Activated naive CD4-positive, alpha-beta T cell treated with anti-CD3 and anti-CD28 coated beads, Interleukin-2, amount 10 ng/mL, durations not matched to agents 7 days and 5 days (primary cell): ENCODE measurements around the gene CNOT6L.
"Not testable (repeated sequence)": the region's sequence is repeated elsewhere in the genome, so short reads cannot be mapped to it uniquely, and the experiment has no call there.

Experiments
- CTCF ChIA-PET: fragments of 350-600 bp; sonication (Branson Sonifier 250); formaldehyde crosslinking; loops from one replicate; lab custom pipeline; 2021; ENCODE audit warnings: antibody characterized with exemption; lab: Charles Lee
- DNase-seq: peaks from one replicate; pipeline ENCODE4 v3.0.0-alpha.2; 2020
- H3K27ac Mint-ChIP-seq: one replicate; pipeline ENCODE4 v1.8.0; 2021; ENCODE audit warnings: mild to moderate bottlenecking, moderate library complexity, mixed read lengths
- H3K27me3 Mint-ChIP-seq: one replicate; pipeline ENCODE4 v1.8.0; 2021; ENCODE audit warnings: mild to moderate bottlenecking, mixed read lengths
- H3K36me3 Mint-ChIP-seq: one replicate; pipeline ENCODE4 v1.8.0; 2021; ENCODE audit warnings: mixed read lengths
- H3K4me1 Mint-ChIP-seq: one replicate; pipeline ENCODE4 v1.8.0; 2021; ENCODE audit warnings: mixed read lengths
- H3K4me3 Mint-ChIP-seq: one replicate; pipeline ENCODE4 v1.8.0; 2021; ENCODE audit warnings: mild to moderate bottlenecking, moderate library complexity, mixed read lengths
- H3K9me3 Mint-ChIP-seq: one replicate; pipeline ENCODE4 v1.8.0; 2021; ENCODE audit warnings: mixed read lengths

The CNOT6L gene

DNA sequence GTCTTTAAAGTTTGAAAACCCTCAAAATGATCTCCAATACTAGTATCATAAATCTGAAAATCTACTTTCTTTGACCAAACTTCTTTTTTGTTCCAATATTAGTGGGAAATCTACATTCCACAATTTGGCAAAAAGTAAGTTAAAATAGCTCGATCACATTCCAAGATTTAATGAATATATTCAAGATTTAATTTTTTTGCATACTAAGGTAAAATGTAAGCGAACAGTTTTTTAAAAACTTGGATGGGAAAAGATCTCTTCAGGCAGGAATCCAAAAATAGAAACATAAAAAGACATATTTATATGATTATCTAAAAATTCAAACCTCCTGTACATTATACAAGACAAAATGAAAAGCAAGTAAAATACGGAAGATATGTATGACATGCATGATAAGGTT lies 31.2 kb downstream of the CNOT6L start:
- CTCF ChIA-PET = no interaction called here

DNA sequence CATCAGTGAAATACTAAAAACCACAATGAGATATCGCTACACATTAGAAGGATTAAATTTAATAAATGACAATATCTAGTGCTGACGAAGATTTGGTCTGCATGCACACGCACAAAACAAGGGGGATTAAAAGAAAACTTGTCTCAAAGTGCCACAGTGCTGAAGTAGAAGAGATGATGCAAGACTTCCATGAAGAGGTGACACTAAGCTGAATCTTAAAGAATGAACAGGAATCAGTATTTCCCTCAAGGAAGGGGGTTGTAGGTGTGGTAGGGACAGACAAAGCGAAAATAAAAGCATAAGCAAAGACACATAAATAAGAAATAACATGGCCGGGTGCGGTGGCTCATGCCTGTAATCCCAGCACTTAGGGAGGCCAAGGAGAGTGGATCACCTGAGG lies 33.5 kb downstream of the CNOT6L start:
- Mint-ChIP-seq H3K9me3 (no peaks in the 10 kb centered on the region), H3K27me3 (no peaks in the 10 kb centered on the region), H3K4me1 (peaks cover 28% of the 10 kb centered on the region), H3K27ac (no peak overlapping the region), H3K36me3 (peaks cover 19% of the 10 kb centered on the region), H3K4me3 (no peak overlapping the region)
- DNase-seq = no peak
- CTCF ChIA-PET = no interaction called here

More for the DNA sequence above, 31.2 kb downstream of the CNOT6L start:
- Mint-ChIP-seq H3K4me3 (no peak overlapping the region), H3K36me3 (peaks cover 22% of the 10 kb centered on the region), H3K27me3 (no peaks in the 10 kb centered on the region), H3K4me1 (peaks cover 30% of the 10 kb centered on the region), H3K27ac (no peak overlapping the region), H3K9me3 (no peaks in the 10 kb centered on the region)
- no peak for DNase-seq

DNA sequence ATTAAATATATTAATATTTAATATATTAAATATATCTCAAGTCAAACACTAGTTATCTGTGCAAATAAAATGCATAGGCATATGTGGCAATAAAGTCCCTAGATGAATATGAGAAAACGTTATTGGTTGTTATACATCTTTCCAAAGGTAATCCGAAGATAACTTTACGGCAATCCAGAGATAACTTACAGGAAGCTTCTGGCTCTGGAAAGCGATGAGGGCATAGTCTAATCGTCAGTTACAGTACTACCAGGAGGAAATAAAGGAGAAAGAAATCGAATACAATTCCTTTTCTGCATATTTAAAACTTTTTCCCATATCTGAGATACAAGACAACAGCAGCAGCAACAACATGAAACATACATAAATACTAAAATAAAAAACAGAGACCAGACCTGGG lies 35.3 kb downstream of the CNOT6L start:
- no peak overlapping the region for H3K27ac Mint-ChIP-seq
- H3K4me1 Mint-ChIP-seq = peaks cover 27% of the 10 kb centered on the region
- CTCF ChIA-PET = no interaction called here
- no peak for DNase-seq
- no peak overlapping the region for H3K4me3 Mint-ChIP-seq
- peaks cover 15% of the 10 kb centered on the region for H3K36me3 Mint-ChIP-seq
- H3K9me3 Mint-ChIP-seq = no peaks in the 10 kb centered on the region
- H3K27me3 Mint-ChIP-seq = no peaks in the 10 kb centered on the region

DNA sequence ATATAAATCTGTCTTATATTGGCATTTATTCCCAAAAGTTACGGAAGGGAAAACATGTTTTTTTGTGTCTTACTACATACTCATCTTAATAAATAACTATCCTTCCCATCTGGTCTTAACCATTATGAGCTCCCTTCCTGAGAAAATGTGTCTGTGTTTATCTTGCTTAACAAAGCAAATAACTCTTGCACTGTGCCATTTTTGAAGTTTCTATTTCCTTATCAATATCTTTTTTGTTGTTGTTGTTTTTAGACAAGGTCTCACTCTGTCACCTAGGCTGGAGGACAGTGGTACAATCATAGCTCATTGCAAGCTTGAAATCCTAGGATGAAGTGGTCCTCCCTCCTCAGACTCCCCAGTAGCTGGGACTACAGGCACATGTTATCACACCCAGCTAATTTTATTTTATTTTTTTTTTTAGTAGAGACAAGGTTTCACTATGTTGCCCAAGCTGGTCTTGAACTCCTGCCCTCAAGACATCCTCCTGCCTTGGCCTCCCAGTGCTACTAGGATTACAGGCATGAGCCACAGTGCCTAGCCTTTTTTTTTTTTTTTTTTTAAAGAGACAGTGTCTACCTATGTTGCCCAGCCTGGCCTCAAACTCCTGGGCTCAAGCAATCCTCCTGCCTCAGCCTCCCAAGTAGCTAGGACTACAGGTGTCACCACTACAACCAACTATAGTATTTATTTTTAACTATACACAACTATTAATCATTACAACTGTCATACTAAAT lies 36.9 kb downstream of the CNOT6L start:
- H3K9me3 Mint-ChIP-seq = no peaks in the 10 kb centered on the region
- no peak for DNase-seq
- CTCF ChIA-PET = no interaction called here

DNA sequence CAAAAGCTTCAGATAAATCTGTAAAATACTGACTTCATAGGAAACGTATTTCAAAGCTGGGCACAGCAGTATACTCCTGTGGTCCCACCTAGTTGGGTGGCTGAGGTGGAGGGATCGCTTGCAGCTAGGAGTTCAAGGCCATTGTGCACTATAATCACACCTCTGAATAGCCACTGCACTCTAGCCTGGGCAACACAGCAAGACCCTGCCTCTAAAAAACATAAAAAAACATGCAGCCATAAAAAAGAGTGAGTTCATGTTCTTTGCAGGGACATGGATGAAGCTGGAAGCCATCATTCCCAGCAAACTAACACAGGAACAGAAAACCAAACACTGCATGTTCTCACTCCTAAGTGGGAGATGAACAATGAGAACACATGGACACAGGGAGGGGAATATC lies 38.4 kb downstream of the CNOT6L start:
- not testable (repeated sequence) for H3K4me3 Mint-ChIP-seq

More for the DNA sequence above, 36.9 kb downstream of the CNOT6L start:
- H3K27me3 Mint-ChIP-seq = no peaks in the 10 kb centered on the region
- no peak overlapping the region for H3K27ac Mint-ChIP-seq
- peaks cover 33% of the 10 kb centered on the region for H3K4me1 Mint-ChIP-seq
- peaks cover 14% of the 10 kb centered on the region for H3K36me3 Mint-ChIP-seq
- H3K4me3 Mint-ChIP-seq = no peak overlapping the region

DNA sequence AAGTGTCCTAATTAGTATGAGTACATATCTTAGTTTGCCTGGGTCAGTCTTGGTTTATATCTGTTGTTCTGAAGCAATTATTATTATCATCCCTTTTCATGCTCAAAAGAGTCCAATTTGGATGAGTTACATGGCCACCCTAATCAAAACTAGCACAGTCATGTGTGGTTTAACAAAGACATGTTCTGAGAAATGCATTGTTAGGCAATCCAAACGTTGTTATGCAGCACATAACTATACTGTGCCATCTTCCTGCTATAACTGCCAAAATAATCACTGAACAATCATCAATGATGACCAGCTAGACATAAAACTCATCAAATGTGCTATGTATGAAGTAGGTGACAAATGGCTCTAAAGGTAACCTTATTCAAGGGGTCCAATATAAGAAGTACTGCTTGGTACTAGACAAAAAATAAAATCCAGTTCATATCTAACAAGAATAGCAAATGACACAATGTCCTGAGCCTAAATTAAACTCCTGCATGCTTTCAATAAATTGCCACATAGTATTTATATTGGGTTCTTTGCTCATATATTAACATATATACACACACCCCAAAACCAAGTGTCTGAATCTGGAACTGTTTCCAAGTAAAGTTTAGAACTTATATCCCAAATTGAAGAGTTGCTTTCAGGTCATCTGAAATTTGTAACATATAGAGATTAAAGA lies 41.9 kb downstream of the CNOT6L start:
- H3K27ac Mint-ChIP-seq = no peak overlapping the region
- H3K27me3 Mint-ChIP-seq = no peaks in the 10 kb centered on the region
- H3K4me1 Mint-ChIP-seq = peaks cover 22% of the 10 kb centered on the region
- DNase-seq = no peak
- no peaks in the 10 kb centered on the region for H3K9me3 Mint-ChIP-seq
- H3K36me3 Mint-ChIP-seq = peaks cover 28% of the 10 kb centered on the region
- H3K4me3 Mint-ChIP-seq = no peak overlapping the region
- CTCF ChIA-PET = no interaction called here

More for the DNA sequence above, 38.4 kb downstream of the CNOT6L start:
- DNase-seq, CTCF ChIA-PET, H3K27me3 Mint-ChIP-seq, H3K27ac Mint-ChIP-seq, H3K9me3 Mint-ChIP-seq: not testable (repeated sequence)
- peaks cover 21% of the 10 kb centered on the region for H3K36me3 Mint-ChIP-seq
- H3K4me1 Mint-ChIP-seq = peaks cover 36% of the 10 kb centered on the region

DNA sequence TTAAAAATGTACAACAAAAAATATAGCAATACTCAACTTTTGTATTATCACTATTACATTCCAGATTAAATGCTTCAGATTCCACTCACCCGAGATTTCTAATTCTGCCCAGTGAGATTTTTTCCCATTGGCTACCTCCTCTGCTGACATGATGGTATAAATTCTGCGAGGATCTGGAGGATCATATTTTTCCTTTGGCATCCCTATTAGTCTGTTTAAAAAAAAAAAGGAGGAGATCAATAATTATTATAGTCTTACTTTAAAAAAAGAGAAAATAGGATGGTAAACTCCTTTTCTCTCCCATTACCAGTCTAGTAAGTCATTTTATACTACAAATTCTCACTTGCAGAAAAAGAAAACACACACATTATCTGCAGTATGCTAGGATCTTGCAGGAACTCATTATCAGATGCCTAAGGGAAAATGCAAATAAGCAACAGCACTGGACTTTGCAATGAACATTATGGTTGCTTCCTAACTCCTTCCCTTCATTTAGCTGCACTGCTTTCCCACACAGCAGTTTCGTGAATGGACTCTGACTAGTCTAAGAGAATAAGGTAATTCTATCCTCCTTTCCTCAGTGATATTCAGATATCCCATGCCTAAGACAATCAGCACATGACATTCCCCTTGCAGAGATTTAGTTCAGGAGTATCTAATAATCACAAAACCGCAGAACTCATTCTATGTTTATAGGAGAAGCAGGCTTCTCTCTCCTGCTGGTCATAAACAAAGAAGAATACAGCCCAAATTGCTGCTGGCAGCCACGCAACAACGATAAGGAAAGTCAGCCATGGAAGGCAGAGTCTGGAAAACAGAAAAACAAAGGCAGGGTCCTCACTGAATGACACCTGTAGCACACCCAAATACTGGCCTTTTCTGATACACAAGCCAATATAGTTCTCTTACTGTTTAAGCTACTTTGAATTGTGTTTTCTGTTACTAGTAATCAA lies 42.7 kb downstream of the CNOT6L start:
- DNase-seq = no peak
- peaks cover 31% of the 10 kb centered on the region for H3K36me3 Mint-ChIP-seq
- H3K27ac Mint-ChIP-seq = no peak overlapping the region
- H3K9me3 Mint-ChIP-seq = no peaks in the 10 kb centered on the region
- H3K4me3 Mint-ChIP-seq = no peak overlapping the region
- H3K4me1 Mint-ChIP-seq = peaks cover 20% of the 10 kb centered on the region
- CTCF ChIA-PET = no interaction called here
- no peaks in the 10 kb centered on the region for H3K27me3 Mint-ChIP-seq

DNA sequence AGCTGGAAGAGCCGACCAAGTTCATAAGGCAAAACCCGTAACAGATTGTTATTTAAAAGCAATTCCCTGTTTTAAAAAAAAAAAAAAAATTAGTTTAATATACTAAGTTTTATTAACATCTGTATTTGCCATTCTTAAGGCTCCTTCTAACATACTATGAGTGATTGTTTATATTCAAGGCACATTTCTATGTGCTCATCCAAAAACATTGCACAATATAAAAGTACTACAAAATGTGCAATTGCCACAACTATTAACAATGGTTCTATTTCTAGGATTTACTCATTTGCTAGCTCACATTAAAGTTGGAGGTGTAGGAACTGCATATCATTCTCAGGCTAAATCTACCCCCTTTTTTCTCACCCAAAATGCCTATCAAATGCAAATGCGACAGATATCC lies 46.1 kb downstream of the CNOT6L start:
- no peak overlapping the region for H3K4me3 Mint-ChIP-seq
- CTCF ChIA-PET = no interaction called here
- DNase-seq = no peak
- no peak overlapping the region for H3K27ac Mint-ChIP-seq
- H3K9me3 Mint-ChIP-seq = no peaks in the 10 kb centered on the region
- no peaks in the 10 kb centered on the region for H3K27me3 Mint-ChIP-seq
- H3K36me3 Mint-ChIP-seq = peaks cover 53% of the 10 kb centered on the region
- peaks cover 17% of the 10 kb centered on the region for H3K4me1 Mint-ChIP-seq

DNA sequence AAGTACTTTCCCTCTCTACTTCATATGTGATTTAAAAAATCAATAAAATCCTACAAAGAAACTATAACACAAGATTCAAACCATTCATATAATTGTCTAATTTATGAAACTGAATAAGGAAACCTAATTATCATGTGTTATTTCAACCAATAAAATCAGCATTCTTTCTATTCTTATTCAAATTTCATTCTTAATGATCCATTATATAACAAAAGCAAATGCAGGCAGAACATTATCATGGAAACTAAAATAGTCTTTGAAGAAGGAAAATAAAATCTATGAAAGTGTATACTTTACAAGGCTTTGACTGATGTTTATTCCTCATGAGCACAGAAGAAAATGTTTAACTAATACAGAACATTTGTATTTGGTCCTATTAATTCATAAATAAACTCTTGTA lies 47.6 kb downstream of the CNOT6L start:
- Mint-ChIP-seq H3K36me3 (peaks cover 56% of the 10 kb centered on the region), H3K9me3 (no peaks in the 10 kb centered on the region), H3K27ac (no peak overlapping the region), H3K27me3 (no peaks in the 10 kb centered on the region), H3K4me3 (no peak overlapping the region), H3K4me1 (peaks cover 4% of the 10 kb centered on the region)
- DNase-seq = no peak
- CTCF ChIA-PET = interaction anchor here (0.8 kb wide), 1 partner anchor 18 kb away, joined by 3 read pairs; no protein-coding TSS in a partner anchor

DNA sequence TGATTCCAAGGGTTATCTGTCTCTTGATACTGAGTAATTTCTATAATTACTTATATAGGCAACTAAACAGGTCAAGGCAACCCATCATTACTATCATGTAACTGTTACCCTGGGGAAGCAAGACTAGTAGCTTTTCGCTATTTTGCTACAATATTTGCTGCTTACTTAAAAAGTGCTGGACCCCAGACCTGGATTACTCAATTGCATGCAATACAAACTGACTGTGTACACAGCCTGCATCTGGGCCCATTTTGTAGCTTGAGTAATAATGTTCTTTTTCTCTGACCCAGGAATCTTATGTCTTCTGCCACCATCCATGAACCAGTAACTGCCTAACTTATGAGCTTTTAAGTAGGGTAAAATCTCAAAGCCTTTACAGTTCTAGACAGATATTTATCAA lies 53.4 kb downstream of the CNOT6L start:
- Mint-ChIP-seq H3K27ac (no peak overlapping the region), H3K4me3 (no peak overlapping the region), H3K36me3 (peaks cover 66% of the 10 kb centered on the region), H3K27me3 (no peaks in the 10 kb centered on the region), H3K4me1 (no peaks in the 10 kb centered on the region), H3K9me3 (peaks cover 18% of the 10 kb centered on the region)
- DNase-seq = no peak
- CTCF ChIA-PET = interaction anchor here (0.5 to 0.7 kb wide), 2 partner anchors 140 to 1397 kb away, joined by 3 read pairs; no protein-coding TSS in a partner anchor

DNA sequence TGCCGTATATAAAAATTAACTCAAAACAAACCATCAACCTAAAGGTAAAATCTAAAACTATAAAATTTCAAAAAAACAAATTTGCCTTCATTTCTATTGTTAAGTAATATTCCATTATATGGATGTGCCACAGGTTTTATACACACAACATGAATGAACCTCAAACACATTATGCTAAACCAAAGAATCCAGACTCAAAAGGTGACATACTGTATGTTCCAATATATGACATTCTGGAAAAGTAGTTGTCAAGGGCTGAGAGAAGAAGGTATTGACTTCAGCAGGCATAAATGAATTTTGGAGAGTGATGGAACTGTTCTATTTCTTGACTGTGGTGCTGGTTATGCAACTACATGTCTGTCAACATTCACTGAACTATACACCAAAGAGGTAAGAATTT lies 56.6 kb downstream of the CNOT6L start:
- Mint-ChIP-seq H3K36me3 (peaks cover 73% of the 10 kb centered on the region), H3K27me3 (no peaks in the 10 kb centered on the region), H3K9me3 (peaks cover 19% of the 10 kb centered on the region), H3K4me3 (no peak overlapping the region), H3K27ac (no peak overlapping the region), H3K4me1 (no peaks in the 10 kb centered on the region)
- CTCF ChIA-PET = no interaction called here
- no peak for DNase-seq

DNA sequence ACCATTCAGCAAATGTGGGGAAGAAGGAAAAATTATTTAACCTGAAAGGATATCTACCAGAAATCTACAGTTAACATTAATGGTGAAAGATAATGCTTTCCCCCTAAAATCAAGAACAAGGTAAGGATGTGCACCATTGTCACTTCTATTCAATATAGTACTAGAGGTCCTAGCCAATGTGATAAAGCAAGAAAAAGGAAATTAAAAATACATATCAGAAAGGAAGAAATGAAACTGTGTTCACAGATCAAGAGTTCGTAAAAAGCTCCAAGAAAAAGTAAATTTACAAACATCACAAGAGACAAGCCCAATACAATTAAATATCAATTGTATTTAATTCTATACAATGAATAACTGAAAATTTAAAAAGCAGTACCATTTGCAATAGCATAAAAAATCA lies 57.6 kb downstream of the CNOT6L start:
- Mint-ChIP-seq H3K36me3 (peaks cover 71% of the 10 kb centered on the region), H3K4me3 (no peak overlapping the region)

DNA sequence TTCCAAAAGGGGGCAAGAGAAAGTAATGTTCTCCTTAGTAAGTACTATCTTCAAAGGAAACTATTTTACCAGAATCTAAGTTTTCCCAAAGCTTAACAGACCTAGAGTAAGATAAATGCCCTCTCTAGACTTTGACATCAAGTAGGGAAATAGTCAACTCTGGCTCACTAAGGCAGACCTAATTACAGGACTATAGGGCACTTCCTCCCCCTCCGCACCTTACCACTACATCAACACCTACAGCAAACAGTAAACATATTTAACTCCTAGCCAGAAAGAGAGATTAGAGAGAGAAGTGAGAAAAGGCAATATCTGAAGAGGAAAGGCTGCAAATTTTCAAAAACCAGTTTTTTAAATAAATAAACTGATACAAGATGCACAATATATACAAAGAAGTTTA lies 60.4 kb downstream of the CNOT6L start:
- no peaks in the 10 kb centered on the region for H3K4me1 Mint-ChIP-seq
- H3K27ac Mint-ChIP-seq = no peak overlapping the region
- no peak overlapping the region for H3K4me3 Mint-ChIP-seq
- no peaks in the 10 kb centered on the region for H3K27me3 Mint-ChIP-seq
- CTCF ChIA-PET = no interaction called here
- H3K36me3 Mint-ChIP-seq = peaks cover 69% of the 10 kb centered on the region
- DNase-seq = no peak
- peaks cover 19% of the 10 kb centered on the region for H3K9me3 Mint-ChIP-seq

More for the DNA sequence above, 57.6 kb downstream of the CNOT6L start:
- H3K4me1 Mint-ChIP-seq = no peaks in the 10 kb centered on the region
- CTCF ChIA-PET = no interaction called here
- H3K27me3 Mint-ChIP-seq = no peaks in the 10 kb centered on the region
- peaks cover 19% of the 10 kb centered on the region for H3K9me3 Mint-ChIP-seq
- no peak overlapping the region for H3K27ac Mint-ChIP-seq
- DNase-seq = no peak

DNA sequence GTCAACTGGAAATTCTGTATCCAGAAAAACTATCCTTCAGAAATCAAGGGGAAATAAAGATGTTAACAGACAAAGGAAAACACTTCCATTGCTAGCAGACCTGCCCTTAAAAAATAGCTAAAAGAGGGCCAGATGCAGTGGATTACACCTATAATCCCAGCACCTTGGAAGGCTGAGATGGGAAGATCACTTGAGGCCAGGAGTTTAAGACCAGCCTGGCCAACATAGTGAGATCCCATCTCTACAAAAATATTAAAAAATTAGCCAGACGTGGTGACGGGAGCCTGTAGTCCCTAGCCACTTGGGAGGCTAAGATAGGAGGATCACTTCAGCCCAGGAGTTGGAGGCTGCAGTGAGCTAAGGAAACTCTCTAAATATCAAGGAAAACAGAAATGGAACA lies 67.4 kb downstream of the CNOT6L start:
- DNase-seq = no peak
- no peak overlapping the region for H3K4me3 Mint-ChIP-seq
- H3K27me3 Mint-ChIP-seq = no peaks in the 10 kb centered on the region
- CTCF ChIA-PET = no interaction called here
- no peaks in the 10 kb centered on the region for H3K4me1 Mint-ChIP-seq
- peaks cover 55% of the 10 kb centered on the region for H3K36me3 Mint-ChIP-seq
- peaks cover 5% of the 10 kb centered on the region for H3K9me3 Mint-ChIP-seq
- H3K27ac Mint-ChIP-seq = no peak overlapping the region
